GM10847 (cell line): Measurements from ENCODE around the gene MAPK8IP3.

Source experiments
- POLR2A ChIP-seq: IDR thresholded peaks from 2 replicates; pipeline ENCODE4 v1.6.1; 2011; ENCODE audit not compliant: insufficient read length; ENCODE audit errors: extremely low read depth

MAPK8IP3 gene

GRCh38 chr16:1778200-1779179 is 72.5 kb downstream of the MAPK8IP3 start:
- no peak for TF ChIP-seq POLR2A

- no peak for TF ChIP-seq POLR2A
Measured at GRCh38 chr16:1779234-1779701, 73.3 kb downstream of the MAPK8IP3 start.

- no peak for TF ChIP-seq POLR2A
Measured at GRCh38 chr16:1779741-1780676, 74.0 kb downstream of the MAPK8IP3 start.

- no peak for TF ChIP-seq POLR2A
Measured at GRCh38 chr16:1780677-1781072, 74.7 kb downstream of the MAPK8IP3 start.

- TF ChIP-seq POLR2A, result no peak
Measured at GRCh38 chr16:1781254-1781653, 75.3 kb downstream of the MAPK8IP3 start.

GRCh38 chr16:1781758-1782407 is 75.9 kb downstream of the MAPK8IP3 start:
- no peak for TF ChIP-seq POLR2A

GRCh38 chr16:1782408-1783264 is 76.6 kb downstream of the MAPK8IP3 start, which contains the start of the genes NUBP2 and SPSB3:
Gene NUBP2 (plus strand): TSS chr16:1782960. CDS start chr16:1783021, 61 bp downstream.
Gene SPSB3 (minus strand): TSS chr16:1782571. CDS start chr16:1781483, 1,088 bp downstream.
- peak; percentile 69 for TF ChIP-seq POLR2A

GRCh38 chr16:1784977-1785845 is 79.2 kb downstream of the MAPK8IP3 start:
- TF ChIP-seq POLR2A, result no peak

GRCh38 chr16:1785846-1786170 is 79.8 kb downstream of the MAPK8IP3 start:
- TF ChIP-seq POLR2A, result no peak

- no peak for TF ChIP-seq POLR2A
Measured at GRCh38 chr16:1786242-1787055, 80.5 kb downstream of the MAPK8IP3 start.

GRCh38 chr16:1787056-1787321 is 81.0 kb downstream of the MAPK8IP3 start:
- no peak for TF ChIP-seq POLR2A

- no peak for TF ChIP-seq POLR2A
Measured at GRCh38 chr16:1787322-1788094, 81.5 kb downstream of the MAPK8IP3 start.
